ENCODE results near the gene OPHN1.
"Not testable (repeated sequence)": the region's sequence is repeated elsewhere in the genome, so short reads cannot be mapped to it uniquely, and the experiment has no call there.

Gene OPHN1

DNA sequence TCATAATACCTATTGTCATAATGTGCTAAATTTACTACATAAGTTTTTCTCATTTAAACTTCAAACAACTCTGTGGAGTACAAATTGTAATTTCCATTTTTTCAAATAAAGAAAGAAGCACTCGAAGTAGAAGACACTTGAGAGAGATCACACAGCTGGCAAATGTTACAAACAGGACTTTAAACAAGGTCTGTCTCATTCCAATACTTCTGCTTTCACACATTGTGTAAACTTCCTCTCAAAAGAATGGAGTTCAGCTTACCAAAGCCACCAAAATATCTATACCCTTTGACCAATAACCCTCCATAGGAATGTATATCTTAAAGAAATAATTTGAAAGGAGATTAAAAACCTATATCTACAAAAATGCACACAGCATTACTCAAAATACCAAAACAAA lies 88.3 kb downstream of the OPHN1 start:
- no peak for DNase-seq (ENCODE audit: low spot score)
- TF ChIP-seq, protein P1, sequence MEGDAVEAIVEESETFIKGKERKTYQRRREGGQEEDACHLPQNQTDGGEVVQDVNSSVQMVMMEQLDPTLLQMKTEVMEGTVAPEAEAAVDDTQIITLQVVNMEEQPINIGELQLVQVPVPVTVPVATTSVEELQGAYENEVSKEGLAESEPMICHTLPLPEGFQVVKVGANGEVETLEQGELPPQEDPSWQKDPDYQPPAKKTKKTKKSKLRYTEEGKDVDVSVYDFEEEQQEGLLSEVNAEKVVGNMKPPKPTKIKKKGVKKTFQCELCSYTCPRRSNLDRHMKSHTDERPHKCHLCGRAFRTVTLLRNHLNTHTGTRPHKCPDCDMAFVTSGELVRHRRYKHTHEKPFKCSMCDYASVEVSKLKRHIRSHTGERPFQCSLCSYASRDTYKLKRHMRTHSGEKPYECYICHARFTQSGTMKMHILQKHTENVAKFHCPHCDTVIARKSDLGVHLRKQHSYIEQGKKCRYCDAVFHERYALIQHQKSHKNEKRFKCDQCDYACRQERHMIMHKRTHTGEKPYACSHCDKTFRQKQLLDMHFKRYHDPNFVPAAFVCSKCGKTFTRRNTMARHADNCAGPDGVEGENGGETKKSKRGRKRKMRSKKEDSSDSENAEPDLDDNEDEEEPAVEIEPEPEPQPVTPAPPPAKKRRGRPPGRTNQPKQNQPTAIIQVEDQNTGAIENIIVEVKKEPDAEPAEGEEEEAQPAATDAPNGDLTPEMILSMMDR (IDR thresholded peaks at IDR 0.05; ENCODE audit: extremely low read depth, missing control alignments), result no peak

DNA sequence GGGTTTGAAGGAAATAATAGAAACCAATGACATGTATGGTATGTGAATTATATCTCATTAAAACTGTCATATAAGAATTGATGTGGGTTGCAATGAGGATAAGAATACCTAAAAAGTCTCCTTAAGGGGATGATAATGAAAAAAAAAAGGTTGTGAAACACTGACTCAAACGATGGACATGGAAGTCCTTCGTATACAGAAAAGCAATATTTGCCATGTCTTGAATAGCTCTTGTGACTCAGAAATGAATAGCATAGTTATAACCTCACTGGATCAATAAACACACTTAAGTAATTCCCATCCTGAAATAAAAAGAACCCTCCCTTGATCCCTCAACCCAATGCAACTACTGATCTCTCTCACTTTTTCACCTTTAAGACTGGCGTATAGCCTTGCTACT lies 89.7 kb downstream of the OPHN1 start:
- no peak for DNase-seq (ENCODE audit: low spot score)
- TF ChIP-seq, protein P1 (IDR thresholded peaks at IDR 0.05; ENCODE audit: extremely low read depth, missing control alignments), result no peak

DNA sequence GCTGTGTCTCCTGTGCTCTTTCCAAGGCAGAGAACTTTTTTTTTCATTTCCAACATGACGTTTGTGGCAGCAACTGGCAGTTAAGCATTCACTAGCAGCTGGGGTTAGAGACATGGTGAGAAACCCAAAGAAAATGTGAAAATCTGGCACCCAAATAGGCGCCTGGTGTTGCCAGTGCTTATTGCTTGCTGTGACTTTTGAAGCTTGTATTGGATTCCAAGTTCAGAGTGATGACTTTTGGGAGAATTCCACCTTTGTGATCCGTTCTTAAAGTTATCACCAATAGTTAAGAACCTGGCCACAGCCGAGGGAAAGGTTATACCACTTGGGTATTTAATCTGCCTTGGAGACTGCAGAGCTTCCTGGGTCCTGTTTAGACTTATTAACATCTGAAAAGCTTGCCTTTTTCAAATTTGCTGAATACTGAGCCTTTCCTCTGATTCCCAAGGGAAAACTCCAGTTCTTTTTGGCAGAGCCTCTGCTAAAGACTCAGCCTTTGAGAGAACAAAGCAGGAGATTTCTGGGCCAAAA lies 101.0 kb downstream of the OPHN1 start:
- no peak for DNase-seq (ENCODE audit: low spot score)
- TF ChIP-seq, protein P1 (IDR thresholded peaks at IDR 0.05; ENCODE audit: extremely low read depth, missing control alignments), result no peak

DNA sequence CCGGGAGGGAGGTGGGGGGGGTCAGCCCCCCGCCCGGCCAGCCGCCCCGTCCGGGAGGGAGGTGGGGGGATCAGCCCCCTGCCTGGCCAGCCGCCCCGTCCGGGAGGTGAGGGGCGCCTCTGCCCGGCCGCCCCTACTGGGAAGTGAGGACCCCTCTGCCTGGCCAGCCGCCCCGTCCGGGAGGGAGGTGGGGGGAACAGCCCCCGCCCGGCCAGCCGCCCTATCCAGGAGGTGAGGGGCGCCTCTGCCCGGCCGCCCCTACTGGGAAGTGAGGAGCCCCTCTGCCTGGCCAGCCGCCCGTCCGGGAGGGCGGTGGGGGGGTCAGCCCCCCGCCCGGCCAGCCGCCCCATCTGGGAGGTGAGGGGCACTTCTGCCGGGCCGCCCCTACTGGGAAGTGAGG lies 106.5 kb downstream of the OPHN1 start:
- not testable (repeated sequence) for DNase-seq (ENCODE audit: low spot score)

DNA sequence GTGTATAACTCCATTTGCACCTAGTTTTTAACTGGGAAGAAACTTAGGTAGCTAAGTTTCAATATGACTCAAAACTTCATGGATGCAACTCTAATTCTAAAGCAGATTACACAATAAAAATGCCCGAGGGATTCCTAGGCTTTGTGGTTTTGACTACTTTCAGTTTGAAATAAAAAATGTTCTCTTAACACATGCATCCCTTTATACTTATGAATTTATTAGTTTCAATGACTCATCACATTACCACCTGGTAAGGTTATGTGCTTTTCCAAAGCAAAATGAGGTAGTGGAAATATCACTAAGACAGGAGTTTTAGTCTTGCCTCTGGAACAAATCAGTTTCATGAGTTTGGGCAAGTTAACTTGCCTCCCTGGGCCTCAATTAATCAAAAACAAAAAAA lies 125.5 kb downstream of the OPHN1 start:
- no peak for DNase-seq (ENCODE audit: low spot score)
- TF ChIP-seq, protein P1 (IDR thresholded peaks at IDR 0.05; ENCODE audit: extremely low read depth, missing control alignments), result no peak

DNA sequence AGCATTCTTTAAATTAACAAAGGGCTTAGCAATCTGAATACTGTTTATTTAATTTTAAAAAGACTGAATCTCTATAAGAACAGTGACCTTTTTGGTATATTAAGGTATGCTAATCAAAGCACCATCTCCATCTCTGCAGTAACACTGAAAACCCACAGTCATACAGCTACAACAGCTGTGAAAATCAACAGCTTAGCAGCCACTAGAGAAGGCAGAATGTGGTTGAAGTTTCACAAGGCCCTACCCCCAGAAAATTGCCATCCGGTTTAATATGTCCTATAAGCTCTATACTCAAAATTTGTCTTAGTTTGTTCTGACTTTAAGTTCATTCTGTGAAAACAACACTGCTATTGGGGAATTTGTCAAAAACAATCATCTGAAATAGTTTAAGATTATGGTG lies 128.7 kb downstream of the OPHN1 start:
- DNase-seq (ENCODE audit: low spot score), result no peak
- TF ChIP-seq, protein P1 (IDR thresholded peaks at IDR 0.05; ENCODE audit: extremely low read depth, missing control alignments), result no peak

DNA sequence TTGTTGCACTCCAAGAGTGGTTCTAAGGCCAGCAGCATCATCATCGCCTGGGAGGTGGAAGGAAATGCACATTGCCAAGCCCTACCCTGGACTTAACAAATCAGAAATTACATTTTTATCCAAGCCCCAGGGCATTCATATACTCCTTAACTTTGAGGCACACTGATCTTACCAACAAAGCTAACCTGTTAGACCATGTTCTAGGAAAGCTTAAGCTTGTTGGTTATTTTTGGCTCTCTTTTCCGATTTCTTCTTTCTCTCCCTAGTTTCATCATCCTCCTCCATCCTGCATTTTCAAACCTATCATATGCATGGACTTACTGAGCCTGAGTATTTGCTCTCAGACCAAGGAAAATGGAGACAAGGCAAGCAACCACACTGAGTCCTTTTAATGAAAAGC lies 133.4 kb downstream of the OPHN1 start:
- DNase-seq (ENCODE audit: low spot score), result no peak
- TF ChIP-seq, protein P1 (IDR thresholded peaks at IDR 0.05; ENCODE audit: extremely low read depth, missing control alignments), result no peak

DNA sequence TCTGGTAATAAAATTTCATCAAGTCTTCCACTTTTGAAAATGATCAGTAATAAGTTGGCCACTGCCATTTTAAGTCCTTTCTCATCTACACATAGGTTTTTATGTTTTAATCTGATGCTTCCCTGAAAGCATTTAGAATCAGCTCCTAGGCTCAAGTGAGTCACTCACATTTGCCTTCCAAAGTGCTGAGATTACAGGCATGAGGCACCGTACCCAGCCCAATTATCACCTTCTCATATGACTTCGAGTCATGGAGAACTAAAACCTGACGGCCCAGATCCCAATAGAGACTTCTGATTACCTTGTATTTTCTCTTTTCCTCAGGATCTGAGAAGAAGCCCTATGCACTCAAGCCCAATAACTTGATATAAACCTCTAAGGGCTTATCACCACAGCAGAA lies 140.8 kb downstream of the OPHN1 start:
- no peak for DNase-seq (ENCODE audit: low spot score)
- TF ChIP-seq, protein P1 (IDR thresholded peaks at IDR 0.05; ENCODE audit: extremely low read depth, missing control alignments), result no peak

All from GM20000 (cell line).